Left renal pelvis (tissue), 4 donors: ENCODE data around the gene IFT27. TPM values are rescaled to one million over a fixed set of nuclear protein-coding genes. Genes with fewer than 3 reads are reported as not detected.
"Not testable (repeated sequence)": the region's sequence is repeated elsewhere in the genome, so short reads cannot be mapped to it uniquely, and the experiment has no call there.

Experiments
- DNase-seq, 4 donors: peaks; one replicate each; pipeline ENCODE4 v3.0.0-alpha.2; 2013; ENCODE audit warnings: low read depth in 4 of 4, low spot score in 3 of 4
- polyA plus RNA-seq, 4 donors: library from polyadenylated mRNA; unstranded; fragments of 120-200 nt; gene quantifications; one replicate each; pipeline ENCODE4 v1.2.1, GENCODE V29; 2013; ENCODE audit not compliant: insufficient read length in 4 of 4

The IFT27 gene
- polyA plus RNA-seq, 4 donors: 38.4 to 60.8 (median 52.9) TPM

- no peak for DNase-seq
Measured at GRCh38 chr22:36746375-36746970, 29.4 kb downstream of the IFT27 start.

GRCh38 chr22:36745301-36745995 lies 30.5 kb downstream of the IFT27 start:
- no peak for DNase-seq

- no peak for DNase-seq
Measured at GRCh38 chr22:36744791-36745190, 31.1 kb downstream of the IFT27 start.

- DNase-seq: no peak
Measured at GRCh38 chr22:36744413-36744765, 31.5 kb downstream of the IFT27 start.

- DNase-seq: no peak
Measured at GRCh38 chr22:36743591-36744412, 32.1 kb downstream of the IFT27 start.

- DNase-seq: no peak
Measured at GRCh38 chr22:36743011-36743410, 32.9 kb downstream of the IFT27 start.

- DNase-seq: no peak
Measured at GRCh38 chr22:36741968-36742367, 34.0 kb downstream of the IFT27 start.

- no peak for DNase-seq
Measured at GRCh38 chr22:36741204-36741793, 34.6 kb downstream of the IFT27 start.

- DNase-seq: no peak
Measured at GRCh38 chr22:36740716-36741115, 35.2 kb downstream of the IFT27 start.

GRCh38 chr22:36739185-36739584 lies 36.7 kb downstream of the IFT27 start:
- no peak for DNase-seq

- DNase-seq: no peak
Measured at GRCh38 chr22:36738416-36739020, 37.4 kb downstream of the IFT27 start.

- no peak for DNase-seq
Measured at GRCh38 chr22:36737776-36738175, 38.1 kb downstream of the IFT27 start.

- DNase-seq: no peak
Measured at GRCh38 chr22:36736701-36737320, 39.1 kb downstream of the IFT27 start.

GRCh38 chr22:36734171-36735058 lies 41.5 kb downstream of the IFT27 start:
- no peak for DNase-seq

GRCh38 chr22:36733271-36733670 lies 42.6 kb downstream of the IFT27 start:
- DNase-seq: no peak

- no peak for DNase-seq
Measured at GRCh38 chr22:36732609-36733008, 43.3 kb downstream of the IFT27 start.

- DNase-seq: no peak
Measured at GRCh38 chr22:36731916-36732315, 44.0 kb downstream of the IFT27 start.

- DNase-seq: not testable (repeated sequence)
Measured at GRCh38 chr22:36731321-36731720, 44.6 kb downstream of the IFT27 start.

- no peak for DNase-seq
Measured at GRCh38 chr22:36730176-36730858, 45.6 kb downstream of the IFT27 start.
